HG03520 (cell line): ENCODE measurements around the gene BYSL.
A peak's percentile ranks its signal among the peaks of the same experiment; 100 is the strongest.

Experiments used
- ATAC-seq: cut with Tn5 transposase; IDR thresholded peaks from one replicate; pipeline ENCODE4 v1.9.1; 2021; ENCODE audit warnings: mild to moderate bottlenecking, moderate library complexity; ENCODE audit not compliant: unreplicated experiment

The BYSL gene

DNA sequence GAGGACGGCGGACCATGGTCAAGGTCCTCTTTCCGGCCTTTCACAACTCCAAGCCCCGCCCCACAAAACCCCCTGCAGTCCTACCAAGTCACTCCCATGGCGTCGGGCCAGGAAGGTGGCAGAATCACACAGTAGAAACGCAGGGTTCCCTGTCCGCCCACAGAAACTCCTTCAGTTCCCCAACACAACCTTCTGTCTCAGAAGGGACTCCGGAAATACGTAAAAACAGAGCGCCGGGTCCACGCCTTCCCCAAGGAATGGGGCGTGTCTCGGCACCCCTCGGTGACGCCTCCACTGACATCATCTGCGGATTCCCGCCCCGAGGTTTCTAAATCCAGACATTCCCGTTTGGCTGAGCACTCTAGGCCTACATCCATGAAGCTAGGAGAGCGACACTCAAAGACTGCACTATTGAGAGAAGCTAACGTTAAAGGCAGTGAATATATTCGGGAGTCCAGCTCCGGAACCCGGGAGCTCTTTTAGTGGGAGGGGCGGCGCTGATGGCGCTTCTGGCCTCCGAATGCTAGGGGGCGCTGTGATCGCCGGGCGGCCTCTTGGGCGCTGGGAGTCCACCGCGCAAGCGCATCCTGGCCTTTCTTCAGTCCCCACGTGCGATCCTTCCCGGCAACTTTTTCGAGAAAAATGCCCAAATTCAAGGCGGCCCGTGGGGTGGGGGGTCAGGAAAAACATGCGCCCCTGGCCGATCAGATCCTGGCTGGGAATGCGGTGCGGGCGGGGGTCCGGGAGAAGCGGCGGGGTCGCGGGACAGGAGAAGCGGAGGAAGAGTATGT, at the start of gene BYSL, which contains the start of gene MED20:
BYSL (plus strand) TSS at position 579 of the 791 bp plus-strand sequence; CDS start at position 643, 64 bp downstream.
MED20 (minus strand) TSS at position 219 of the 791 bp plus-strand sequence; CDS start at position 98, 121 bp downstream.
- ATAC-seq, result peak; percentile 82

- no peak for ATAC-seq
Observed at GRCh38 chr6:41871691-41872090, 49.6 kb upstream of the BYSL start.

DNA sequence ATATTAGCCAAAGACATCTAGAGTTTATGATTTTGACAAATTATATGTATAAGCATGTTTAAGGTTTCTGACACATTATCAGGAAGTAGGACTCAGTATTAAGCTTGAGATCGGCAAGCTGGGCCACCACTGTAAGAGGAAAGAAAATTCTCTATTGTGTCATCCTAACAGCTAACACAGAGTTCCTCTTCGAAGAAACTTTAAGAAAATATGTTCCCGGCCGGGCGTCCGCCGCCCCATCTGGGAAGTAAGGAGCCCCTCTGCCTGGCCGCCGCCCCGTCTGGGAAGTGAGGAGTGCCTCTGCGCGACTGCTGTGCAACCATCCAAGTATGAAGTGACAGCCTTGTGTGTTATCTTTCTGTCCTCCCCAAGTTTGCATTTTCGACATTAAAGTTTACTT, 49.2 kb upstream of the BYSL start:
- no peak for ATAC-seq

GRCh38 chr6:41874741-41875140, 46.6 kb upstream of the BYSL start:
- ATAC-seq, result no peak

GRCh38 chr6:41877051-41877680, 44.1 kb upstream of the BYSL start:
- no peak for ATAC-seq

DNA sequence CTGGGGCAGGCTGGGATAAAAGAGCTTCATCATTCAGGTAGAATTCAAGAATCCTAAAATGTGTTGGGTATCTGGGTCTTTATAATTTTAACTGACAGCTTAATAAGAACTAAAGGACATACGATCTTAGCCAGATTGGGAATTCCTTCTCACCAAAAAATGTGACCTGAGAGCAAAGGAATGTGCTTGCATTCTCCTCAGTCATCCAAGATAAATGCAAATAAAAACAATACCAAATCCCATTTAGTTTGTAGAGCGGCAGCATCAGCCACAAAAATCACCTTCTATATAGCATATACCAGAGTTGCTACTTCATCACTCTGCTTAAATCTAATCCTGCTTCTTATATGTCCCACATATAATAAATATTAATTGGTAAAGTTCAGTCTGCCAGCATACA, 43.1 kb upstream of the BYSL start:
- ATAC-seq, result no peak

DNA sequence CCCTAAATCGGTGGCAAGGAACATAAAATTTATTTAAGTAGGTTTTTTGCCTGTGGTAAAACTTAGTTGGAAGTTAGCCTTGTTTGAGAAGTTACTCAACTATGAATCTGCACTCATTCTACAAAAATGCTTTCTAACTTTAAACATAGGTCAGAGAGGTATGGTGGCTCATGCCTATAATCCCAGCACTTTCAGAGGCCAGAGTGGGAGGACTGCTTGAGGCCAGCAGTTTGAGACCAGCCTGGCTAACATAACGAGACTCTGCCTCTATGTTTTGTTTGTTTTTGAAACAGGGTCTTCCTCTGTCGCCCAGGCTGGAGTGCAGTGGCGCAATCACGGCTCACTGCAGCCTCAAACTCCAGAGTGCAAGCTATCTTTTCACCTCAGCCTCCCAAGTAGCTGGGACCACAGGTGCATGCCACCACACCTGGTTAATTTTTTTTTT, 42.3 kb upstream of the BYSL start:
- ATAC-seq, result no peak

GRCh38 chr6:41881506-41881905, 39.8 kb upstream of the BYSL start:
- ATAC-seq, result no peak

DNA sequence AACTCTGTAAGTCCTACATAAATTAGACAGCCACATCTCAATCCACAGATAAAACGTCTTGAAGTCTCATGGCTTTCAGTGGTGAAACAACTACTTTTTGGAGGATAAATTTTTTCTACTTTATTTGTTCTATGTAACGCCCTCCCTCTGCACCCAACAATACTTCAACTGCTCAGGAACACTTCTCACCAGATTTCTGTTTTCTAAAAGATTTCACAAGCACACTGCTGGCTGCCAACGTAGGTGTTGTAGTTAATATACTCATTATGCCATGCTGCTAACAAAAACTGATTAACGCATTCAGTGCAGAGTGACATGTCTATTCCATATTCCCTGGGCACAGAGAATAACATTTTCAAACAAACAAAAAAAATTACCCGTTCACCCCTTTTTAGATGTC, 36.3 kb upstream of the BYSL start:
- ATAC-seq, result no peak

- no peak for ATAC-seq
Observed at GRCh38 chr6:41885930-41886329, 35.4 kb upstream of the BYSL start.

DNA sequence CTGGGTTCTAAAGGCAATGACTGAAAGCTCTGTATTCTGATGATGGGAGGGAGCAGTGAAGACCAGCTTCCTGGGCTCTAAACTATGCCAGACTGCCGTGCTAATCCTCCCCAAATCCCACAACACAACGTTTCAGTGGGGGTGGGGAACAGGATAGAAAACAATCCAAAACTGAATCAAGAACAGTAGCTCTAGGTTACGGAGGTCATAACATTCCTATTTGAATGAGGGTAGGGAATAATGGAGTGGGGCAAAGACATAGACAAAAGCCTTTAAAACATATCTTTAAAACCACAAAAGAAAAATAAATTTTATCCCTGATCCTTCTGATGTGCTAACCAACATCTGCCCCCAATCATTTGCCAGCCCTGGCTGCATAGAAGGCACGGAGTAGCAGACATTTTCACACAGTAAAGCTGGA, 34.0 kb upstream of the BYSL start:
- no peak for ATAC-seq

- ATAC-seq, result no peak
Observed at GRCh38 chr6:41892921-41893564, 28.3 kb upstream of the BYSL start.

DNA sequence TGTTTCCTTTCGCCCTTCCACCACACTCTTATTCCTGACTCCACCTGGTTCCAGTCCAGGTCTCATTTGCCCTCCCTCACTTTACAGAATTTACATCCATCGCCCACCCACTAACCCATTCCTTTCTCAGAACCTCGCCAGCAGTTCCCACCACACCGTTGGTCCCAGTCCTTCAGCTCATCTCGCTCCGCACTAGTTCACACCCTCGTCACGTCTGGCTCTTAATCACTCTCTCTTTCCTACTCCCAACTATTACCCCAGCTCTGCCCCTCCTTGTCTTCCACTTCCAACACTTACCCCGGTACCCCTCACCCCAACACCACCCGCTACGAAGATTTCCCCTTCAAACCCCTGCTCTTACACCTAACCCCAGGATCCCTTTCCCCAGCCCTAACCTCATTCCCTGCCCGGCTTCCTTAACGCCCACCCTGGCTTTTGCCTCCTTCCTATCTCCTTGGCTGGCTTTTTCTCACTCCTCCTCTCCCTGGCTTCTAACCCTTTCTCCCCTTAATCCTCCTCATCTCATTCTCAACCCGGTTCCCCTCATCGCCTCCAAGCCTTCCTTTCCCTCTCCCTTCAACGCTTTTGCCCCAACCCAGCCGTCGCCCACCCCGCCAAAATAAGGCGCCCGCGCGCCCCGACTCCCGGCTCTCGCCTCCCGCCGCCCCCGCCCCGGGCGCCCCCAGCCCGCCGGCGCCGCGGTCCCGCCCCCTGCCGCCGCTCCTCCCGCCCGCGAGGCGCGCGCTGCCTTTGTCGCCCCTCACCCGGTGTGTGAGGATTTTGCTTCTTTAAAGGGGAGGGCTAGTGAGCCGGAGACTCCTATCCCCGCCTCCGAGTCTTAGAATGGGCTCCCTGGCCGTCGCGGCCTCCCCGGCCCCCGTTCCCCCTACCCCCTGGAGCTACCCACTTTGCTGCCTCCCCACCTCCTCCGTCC, 26.7 kb upstream of the BYSL start:
- peak; percentile 22 for ATAC-seq

DNA sequence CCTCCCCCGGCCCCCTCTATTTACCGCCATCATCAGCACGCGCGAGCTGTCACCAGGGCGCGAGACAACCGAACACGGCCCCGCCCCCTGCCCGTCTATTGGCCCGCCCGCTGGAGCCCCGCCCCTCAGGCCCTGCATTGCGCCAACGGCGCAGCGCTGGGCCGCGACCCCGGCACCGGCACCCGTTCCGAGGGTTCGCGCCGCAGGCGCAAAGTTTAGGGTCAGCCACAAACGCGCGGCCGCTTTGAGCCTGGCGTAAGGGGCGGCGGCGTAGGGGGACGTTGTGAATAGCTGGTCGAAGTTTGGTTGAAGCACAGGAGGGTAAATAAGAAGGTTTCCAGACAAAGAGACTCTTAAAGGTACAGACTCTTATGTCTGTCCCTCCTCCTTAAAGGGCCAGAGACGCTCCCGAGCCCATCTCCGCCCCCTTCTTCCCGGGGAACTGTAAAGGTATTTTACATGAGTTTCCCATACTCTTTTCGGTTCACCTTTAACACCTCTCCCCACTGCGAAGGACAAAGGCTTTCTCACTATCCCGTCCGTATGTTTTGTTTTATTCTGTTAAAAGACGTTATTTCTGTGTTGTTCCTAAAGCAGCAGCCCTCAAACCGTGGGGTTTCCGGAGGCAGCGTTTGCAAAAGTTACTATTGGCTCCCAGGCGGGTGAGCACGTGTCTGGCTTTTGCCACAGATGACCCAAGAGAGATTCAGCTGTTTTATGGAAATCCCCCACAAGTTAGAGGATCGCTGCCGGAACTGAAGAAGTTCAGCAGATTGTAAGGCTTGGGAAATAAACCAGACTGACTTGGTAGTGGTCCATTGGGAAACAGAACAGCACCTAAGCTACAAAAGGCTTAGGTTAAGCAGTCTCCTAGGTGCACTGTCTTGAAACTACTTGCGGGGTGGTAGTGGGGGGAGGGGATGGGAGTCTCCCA, 25.7 kb upstream of the BYSL start, which contains the start of gene USP49:
USP49 (minus strand) TSS at position 76 of the 934 bp plus-strand sequence. CDS start 88,392 bp downstream, outside the sequence.
- peak; percentile 72 for ATAC-seq

DNA sequence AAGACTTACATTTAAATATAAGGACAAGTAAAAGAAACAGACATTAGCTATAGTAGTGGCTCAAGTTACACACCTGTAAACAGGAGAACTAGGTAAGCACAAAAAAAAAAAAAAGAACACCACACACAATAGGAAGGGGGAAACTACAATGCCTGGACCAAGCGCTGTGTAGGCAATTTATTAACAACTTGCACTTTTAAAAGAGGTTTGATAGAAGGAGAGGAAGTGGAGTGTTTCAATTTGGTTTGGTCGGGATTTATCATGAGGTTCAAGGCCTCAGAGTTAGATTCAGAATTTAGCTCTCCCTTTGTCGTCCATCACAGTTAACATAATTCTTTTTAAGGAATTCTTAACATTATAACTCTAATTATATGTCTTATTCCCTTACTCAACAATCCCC, 25.0 kb upstream of the BYSL start:
- no peak for ATAC-seq

GRCh38 chr6:41900861-41901260, 20.4 kb upstream of the BYSL start:
- no peak for ATAC-seq

DNA sequence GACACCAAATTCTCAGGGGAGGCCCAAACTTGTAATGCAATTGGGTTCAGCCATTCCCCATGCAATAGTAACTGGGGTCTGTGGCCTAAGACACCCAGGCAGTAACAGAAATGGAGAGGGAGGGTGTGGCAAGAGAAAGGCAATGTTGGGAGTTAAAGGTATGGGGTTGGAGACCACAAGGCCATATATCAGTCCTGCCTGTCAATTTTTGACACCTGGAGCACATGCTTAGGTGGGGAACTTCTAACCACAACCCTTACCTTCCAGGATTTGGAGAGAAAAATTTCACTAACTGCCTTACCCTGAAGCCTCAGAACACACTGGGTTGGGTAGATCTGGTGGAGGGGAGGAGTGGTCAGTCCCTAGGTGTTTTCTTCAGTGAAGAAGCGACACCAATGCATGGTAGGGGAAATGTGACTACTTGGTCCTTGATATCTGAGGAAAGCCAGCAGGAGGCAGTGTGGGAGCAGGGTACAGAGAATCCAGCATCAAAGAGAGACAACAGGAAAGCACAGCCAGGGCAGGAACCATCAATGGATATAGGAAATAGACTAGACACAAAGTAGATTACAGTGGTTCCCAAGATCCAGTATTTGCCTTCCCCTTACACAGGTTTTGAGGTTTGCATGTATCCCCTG, 19.3 kb upstream of the BYSL start:
- no peak for ATAC-seq

DNA sequence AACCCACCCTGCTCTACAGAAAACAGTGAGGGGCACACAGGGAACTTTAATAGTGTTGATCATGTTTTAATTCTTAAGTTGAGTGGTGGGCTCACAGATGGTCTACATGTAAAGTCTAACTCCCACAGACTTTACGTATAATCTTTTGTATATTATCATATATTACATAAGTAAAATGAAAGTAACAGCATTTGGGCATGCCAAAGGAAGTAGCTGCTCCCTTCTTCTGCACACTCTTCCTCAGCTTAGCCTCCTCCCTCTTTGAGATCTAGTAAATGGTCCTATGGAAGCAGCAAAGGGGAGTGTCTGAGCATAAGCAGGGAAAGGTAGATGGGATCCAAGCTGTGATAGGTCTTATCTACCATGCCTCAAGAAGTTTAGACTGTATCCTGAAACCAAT, 11.6 kb upstream of the BYSL start:
- ATAC-seq, result no peak

DNA sequence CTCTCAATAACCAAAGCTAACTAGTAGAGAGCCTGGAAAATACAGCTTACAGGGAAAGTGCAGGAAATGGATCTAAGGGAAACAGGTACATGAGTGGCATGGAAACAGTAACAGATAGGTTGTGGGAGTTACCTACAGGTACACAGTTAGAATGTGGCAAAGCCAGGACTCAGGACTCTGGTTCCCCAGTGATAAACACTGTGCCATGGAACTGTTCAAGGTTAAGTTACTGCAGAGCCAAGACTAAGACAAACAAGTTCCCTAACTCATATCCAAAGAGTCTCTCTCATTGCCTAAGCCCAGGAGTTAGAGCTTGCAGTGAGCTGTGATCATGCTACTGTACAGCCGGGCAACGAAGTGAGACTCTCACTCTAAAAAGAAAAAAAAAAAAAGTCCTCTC, 7.0 kb upstream of the BYSL start:
- ATAC-seq, result no peak
